ENCODE results near the gene ADAD2.
"Not testable (repeated sequence)": the region's sequence is repeated elsewhere in the genome, so short reads cannot be mapped to it uniquely, and the experiment has no call there.

The ADAD2 gene

DNA sequence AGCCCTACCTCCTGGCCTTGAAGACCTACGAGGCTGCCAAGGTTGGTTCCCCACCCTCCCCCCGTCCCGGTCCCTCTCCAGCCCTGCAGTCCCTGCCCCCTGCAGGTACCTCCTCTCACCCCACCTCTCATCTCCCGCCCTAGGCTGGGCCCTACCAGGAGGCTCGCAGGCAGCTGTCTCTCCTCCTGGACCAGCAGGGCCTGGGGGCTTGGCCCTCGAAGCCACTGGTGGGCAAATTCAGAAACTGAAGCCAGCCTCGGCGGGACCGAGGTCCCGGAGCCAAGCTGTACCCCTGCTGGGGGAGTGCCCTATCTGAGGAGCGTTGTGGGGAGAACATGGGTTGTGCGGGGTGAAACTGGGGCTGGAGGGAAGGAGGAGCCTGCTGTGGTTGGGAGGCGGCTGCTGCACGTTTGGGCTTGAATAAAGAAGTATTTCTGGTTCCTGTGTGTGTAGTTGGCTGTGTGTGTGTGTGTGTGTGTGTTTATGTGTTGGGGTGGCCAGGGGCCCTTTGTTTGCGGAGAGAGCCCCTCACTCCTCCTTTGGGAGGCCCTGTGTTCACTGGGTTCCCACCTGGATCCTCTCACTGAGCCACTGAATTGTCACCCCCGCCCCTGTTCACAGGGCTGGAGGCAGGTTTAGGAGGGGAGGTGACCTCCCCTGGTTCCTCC lies 5.9 kb downstream of the ADAD2 start:
- DNase-seq: no peak

DNA sequence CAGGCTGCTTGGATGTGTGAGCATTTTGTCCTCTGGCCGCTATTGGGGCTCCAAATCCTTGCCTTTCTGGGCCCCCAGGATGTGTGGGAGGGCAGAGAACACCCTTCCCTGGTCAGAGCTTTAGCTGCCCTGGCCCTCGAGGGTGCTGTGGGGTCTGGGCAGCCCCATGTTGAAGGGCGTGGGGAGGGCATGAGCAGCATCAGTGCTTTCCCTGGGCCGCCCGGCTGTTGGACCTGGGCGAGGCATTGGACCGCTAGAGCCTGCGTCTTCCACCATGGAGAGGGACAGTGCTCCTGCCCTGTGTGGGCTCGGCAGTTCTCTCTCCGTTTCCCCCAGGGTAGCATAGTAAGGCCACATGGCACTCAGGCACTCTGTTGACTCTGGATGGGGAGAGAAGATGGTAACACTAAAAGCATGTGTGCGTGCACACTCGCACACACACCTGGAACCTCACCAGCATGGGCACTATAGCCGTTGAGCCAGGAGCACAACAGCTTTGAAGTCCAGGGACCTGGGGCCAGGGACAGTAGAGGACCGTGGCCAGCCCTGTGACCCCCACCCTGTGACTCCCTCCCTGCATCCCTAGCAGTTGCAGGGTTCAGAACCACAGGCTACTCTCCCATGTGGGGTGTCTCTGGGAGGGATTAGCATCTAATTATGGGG lies 6.6 kb downstream of the ADAD2 start:
- DNase-seq: no peak

DNA sequence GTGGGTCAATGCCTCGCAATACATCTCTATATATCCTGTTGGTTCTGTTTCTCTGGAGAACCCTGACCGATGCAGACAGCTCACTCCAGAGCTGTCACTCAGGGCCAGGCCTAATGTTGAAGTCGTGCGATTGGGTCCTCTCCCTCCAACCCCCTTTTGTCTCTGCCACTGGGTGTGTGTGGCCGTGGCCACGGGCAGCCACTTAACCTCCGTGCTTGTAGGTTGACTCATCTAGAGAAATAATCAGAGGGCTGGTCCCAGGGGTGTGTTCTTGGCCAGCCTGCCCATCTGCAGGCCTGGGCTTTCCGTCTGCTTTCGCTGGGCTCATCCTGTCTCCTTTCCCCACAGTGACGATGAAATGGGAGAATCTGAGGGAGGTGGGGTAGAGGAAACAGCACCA lies 7.4 kb downstream of the ADAD2 start:
- DNase-seq: no peak

DNA sequence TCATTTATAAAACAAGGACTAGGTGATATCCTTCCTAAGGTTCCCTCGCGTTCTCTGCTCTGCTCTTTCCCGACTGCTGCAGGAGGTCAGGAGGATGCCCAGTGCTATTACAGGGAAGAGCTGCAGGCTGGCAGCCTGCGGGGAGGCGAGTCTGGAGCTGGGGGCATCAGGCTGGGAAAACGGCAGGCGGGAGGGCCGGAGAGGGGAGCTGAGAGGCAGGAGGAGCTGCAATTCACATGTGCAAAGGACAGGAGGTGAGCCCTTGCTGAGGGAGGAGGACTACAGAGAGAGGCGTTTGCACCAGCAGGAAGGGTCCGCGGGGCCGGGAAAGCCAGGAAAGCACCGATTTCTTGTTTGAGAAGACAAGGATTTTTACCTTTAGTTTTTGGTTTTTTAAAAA lies 8.1 kb downstream of the ADAD2 start:
- DNase-seq: no peak

DNA sequence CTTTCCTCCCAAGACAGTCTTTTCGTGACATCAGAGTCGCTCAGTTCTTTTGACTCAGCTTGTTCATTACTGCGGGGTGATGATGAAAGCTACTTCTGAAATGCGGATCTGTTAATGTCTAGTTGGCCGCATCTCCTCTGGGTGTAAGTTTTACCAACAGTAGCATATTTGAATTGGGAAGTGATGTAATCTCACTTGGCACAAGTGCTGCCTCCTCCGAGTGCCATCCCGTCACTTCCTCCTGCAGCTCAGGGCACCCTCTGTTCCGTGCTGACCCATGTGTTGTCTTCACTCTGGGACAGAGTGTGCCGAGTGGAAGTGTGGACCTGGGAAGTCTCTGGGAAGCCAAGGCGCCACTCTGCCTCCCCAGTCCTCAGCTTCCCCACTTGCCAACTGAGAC lies 8.9 kb downstream of the ADAD2 start:
- no peak for DNase-seq

DNA sequence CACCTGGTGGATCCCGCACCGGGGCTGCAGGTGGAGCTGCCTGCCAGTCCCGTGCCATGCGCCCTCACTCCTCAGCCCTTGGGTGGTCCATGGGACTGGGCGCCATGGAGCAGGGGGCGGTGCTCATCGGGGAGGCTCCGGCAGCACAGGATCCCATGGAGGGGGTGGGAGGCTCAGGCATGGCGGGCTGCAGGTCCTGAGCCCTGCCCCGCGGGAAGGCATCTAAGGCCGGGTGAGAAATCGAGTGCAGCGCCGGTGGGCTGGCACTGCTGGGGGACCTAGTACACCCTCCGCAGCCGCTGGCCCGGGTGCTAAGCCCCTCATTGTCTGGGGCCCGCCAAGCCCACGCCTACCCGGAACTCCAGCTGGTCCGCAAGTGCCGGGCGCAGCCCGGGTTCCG lies 13.6 kb downstream of the ADAD2 start:
- DNase-seq: not testable (repeated sequence)

DNA sequence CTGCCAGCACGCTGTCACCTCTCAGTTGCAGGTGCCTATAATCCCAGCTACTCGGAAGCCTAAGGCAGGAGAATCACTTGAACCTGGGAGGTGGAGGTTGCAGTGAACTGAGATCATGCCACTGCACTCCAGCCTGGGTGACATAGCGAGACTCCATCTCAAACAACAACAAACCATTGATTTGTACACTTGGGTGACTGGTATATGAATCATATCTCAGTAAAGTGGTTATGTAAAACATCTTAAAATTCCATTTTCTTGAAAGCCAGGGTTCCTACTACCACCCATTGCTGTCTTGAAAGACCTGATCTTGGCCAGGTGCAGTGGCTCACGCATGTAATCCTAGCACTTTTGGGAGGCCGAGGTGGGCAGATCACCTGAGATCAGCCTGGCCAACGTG lies 14.2 kb downstream of the ADAD2 start:
- not testable (repeated sequence) for DNase-seq

DNA sequence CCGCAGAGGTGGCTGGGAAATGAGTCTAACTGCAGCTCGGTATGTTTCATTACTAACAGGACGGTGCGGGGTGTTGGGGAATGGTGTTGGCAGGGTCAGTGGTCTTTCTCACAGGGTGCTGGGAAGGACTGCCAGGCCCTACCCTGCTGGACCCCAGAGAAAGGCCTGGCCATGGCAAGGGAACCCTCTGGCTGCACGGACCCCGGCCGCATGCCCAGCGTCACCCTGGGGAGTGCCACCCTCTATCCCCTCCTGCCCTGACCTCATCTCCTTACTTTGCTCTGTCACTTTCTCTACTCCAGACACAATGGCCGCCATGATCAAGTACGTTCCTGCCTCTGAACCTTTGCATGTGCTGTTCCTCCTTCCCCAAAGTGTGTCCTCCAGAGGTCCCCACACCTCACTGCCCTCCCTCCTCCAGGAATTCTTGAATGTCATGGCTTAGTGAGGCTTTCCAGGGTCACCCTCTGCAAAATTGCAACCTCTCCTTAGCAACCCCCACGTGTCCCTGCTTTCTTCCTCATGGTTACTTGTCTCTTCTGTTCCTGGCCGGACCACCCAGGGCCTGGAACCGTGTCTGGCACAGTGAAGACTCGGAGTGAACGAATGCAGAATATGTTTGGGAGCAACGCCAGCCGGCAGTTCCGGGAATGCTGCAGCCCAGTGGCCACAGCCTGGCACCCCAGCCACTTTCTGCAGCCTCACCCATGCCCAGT lies 15.2 kb downstream of the ADAD2 start:
- DNase-seq: no peak

DNA sequence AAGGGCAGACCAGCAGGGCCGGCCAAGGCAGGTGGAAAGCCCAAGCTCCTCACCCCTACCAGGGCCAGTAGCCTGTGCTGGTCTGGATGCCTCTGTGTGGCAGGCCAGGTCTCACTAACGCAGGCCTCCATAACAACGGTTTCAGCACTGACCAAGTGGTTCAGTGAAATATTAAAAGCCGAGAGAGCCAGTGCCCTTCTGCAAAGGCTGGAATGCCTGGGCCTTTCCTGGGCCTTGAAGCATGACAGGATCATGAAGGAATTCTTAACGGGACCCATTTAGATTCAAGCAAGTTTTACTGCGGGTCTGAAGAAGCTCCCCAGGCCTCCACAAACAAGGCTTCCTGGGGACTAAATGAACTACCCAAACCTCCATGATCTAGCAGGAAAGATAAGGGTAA lies 16.3 kb downstream of the ADAD2 start:
- no peak for DNase-seq

DNA sequence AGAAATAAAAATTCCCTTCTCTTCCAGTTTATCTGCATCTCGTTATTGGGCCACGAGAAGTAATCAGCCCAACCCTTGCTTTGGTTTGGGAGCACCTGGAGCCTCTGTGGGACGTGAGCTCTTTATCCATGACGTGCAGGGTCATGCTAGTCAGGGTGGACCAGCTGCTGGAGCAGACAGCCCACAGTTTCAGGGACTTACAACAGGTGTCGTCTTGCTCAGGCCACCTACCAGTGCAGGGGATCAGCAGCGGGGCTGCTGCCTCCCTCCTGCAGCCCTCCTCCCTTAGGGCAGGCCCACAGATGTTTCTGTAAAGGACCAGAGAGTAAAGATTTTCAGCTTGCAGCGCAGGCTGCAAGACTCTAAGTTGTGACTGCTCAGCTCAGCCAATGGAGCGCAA lies 16.9 kb downstream of the ADAD2 start:
- DNase-seq: no peak

DNA sequence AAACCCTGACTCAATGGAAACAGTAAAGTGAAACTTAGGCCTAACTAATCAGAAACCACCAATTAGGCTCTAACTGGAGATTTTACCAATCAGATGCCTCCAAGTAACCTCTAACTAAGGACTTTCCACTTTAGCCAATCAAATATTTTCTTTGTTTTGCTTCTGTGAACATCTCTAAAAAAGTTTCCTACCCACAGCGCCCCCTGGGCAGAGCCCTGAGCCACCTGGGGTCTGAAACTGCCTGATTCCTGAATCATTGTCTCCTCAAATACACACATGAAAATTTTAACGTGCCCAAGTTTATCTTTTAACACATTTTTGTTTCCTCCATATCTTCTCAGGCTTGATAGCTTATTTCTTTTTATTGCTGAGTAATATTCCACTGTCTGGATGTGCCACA lies 19.0 kb downstream of the ADAD2 start:
- DNase-seq: no peak

DNA sequence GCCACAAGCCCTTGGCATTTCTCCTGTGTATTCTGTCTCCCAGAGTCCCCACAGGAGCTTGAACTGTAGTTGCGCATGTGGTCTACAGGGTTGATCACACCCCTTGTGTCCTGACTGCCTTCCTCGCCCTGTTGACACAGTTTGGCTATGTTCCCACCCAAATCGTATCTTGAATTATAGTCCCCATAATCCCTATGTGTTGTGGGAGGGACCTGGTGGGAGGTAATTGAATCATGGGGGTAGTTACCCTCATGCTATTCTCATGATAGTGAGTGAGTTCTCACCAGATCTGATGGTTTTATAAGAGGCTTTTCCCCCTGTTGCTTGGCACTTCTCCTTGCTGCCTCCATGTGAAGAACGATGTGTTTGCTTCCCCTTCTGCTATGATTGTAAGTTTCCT lies 21.2 kb downstream of the ADAD2 start:
- DNase-seq: no peak

DNA sequence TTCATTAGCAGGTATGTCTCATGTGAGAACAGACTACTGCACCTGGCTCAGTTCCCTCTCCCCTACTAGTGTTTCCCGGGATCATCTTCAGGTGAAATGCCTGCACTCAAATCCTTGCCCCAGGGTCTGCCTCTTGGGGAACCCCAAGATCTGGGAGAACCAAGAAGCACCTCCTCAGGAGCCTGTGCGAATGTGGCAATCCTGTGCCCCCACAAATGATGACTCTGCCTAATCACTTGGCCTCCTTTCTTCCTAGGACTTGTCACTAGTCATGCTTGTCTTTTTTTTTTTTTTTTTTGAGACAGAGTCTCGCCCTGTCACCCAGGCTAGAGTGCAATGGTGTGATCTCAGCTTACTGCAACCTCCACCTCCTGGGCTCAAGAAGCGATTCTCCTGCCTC lies 21.7 kb downstream of the ADAD2 start:
- no peak for DNase-seq

DNA sequence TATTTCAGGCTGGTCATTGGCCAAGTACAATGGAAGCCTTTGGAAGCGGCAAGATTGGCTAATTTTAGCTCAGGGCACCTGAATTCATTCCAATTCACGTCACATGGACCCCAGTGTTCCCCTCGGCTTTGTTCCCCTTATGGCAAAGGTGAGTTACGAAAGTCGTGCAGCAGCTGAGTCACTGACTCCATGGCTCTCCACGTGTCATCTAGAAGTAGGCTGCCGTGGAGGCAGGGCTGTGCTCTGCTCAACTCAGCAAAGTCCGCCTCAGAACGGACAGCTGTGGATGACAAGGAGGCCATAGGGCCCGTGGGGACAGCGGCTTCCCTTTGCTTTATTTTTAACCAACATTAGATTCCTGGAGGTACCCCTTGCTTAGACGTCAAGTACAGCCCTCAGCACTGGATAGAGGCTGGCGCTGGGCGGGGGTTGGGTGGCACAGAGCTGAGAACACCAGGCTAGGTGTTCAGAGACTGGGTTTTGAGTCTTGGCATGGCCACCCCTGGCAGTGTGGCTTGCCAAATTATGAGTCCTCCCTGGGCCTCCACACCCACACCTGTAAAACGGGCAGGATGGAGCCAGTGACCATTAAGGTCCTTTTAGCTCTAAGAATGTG lies 23.6 kb downstream of the ADAD2 start:
- DNase-seq: no peak

DNA sequence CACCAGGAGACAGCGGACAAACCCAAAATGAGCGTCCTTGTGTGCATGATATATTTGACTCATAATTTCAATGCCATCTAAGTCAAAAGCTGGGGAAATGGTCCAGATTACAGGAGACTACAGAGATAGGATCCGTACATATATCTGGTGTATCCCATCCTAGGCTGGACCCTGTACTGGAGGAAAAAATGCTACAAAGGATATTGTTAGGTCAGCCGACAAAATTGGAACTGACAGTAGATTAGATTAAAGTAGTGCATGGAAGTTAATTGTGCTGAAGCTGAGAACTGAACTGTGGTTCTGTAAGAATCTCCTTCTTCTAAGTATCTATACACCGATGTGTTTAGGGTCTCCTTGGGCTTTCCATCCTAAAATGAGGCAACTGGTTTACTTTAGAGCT lies 24.6 kb downstream of the ADAD2 start:
- DNase-seq: no peak

DNA sequence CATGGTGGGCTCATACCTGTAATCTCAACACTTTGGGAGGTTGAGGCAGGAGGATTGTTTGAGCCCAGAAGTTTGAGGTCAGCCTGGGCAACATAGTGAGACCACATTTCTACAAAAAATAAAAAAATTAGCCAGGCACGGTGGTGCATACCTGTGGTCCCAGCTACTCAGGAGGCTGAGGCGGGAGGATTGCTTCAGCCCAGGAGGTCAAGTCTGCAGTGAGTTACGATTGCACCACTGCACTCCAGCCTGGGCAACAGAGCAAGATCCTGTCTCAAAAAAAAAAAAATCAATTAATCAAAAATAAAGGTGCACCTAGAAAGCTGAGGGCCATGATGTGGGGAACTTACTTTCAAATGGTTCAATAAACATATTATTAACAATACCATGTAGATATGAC lies 25.2 kb downstream of the ADAD2 start:
- not testable (repeated sequence) for DNase-seq

DNA sequence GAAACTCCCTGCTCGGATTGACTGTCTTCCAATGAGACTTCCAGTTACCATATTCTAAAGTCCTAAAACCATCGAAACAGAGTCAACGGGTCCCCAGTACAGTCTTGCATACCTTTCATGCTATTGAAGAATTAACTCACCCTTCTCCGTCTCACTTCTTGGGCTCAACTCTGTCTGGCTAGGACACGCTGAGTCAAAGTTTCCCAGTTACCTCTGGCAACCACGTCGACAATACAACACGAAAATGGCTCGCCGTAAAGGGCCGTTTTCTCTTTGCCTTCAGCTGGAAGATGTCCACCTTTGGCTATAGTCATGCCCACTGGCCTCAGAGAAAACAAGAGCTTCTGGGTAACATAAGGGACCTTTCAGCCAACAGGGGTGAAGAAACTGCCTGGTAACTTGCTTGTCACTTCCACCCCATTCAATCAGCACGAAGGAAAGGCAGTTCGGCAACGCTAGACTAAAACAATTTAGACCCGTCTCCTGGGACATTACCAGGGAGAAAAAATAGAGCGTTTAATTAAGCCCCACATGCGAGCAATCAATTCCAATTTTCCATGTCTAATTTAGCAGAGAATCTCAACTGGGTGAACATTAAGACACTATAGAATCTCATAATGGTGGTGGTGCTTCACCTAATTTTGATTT lies 27.3 kb downstream of the ADAD2 start:
- DNase-seq: no peak

DNA sequence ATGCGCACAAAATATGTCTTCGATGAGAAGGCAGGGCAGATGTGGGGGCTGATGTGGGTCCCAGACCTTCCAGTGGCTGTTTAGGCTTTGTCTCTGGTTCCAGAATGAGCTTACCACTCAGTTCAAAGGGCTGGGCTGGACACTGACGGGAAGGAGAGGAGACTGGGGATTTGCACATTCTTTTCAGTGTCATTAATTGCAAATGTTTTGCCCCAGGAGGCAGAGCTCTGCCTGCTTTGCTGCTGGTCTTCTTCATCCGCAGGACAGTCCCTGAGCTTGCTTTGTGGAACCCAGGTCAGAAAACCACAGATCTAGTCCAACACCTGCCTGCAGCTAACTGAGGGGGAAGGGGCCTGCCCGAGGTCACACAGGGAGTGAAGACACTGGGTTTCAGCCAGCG lies 28.0 kb downstream of the ADAD2 start:
- no peak for DNase-seq

DNA sequence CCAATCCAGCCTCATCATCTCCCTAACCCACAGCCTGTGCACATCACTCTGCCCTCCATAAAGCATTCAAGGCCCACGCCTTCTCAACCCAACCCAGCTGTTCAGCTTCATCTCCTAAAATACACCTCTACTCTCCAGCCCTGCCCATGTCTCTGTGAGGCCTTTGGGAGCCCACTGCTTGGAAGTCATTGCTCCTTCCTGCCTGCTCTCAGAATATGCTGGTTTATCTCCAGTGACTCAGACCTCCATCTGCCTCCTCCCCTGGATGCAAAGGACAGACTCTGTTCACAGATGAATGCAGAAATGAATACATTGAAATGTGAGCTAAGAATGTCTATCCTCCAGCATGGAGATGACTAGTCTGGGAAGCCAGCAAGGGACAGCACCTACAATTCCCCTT lies 29.9 kb downstream of the ADAD2 start:
- DNase-seq: no peak

DNA sequence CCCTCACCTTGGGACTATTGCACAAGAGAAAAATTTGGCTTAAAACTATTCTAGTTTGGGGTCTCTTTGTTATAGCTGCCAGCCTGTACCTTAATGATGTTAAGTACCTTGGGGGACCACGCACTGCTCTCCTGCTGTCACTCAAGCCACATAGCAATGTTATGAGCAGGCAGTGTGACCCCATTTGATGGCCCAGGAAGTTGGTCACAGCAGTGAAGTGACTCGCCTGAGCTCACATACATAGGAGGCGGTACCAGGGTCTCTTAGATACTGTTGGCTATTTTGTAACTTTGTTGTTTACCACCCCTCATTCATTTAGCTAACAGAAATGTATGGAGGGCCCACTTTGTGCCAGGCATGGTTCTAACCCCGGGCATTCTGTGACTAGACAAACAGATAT lies 32.5 kb downstream of the ADAD2 start:
- DNase-seq: no peak

DNA sequence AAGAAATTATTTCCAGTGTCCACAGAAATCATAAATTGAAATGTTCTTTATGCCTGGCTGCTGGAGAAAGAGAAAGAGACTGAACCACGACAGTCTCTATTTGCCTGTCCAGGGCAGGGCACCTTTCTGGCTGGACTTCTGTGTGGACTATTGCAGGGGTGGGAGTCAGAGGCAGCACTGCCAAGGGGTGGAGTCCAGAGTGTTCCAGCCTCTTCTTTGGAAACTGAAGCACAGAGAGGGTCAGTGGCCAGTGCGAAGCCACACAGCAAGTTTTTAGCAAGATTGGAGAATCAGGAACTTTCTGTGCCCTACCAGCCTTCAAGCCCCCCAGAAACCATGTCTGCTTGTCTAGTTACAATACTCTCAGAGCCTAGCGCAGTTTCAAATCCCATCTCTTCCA lies 33.6 kb downstream of the ADAD2 start:
- DNase-seq: no peak

DNA sequence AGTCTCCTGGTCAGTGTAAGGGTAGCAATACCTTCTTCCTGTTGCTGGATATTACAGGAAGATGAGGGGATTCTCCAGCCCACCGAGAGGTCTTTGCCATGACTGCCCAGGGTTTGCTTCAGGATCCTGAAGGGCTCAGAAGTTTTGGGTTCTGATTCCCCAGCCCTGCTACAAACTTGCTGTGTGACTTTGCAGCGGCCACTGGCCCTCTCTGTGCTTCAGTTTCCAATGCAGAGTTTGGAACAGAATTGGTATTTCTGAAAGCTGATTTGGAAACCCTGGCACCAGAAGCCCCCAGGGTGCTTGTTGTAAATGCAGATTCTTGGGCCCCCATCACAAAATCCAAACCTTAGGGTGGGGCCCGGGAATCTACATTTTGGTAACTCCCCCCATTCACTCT lies 34.2 kb downstream of the ADAD2 start:
- no peak for DNase-seq

DNA sequence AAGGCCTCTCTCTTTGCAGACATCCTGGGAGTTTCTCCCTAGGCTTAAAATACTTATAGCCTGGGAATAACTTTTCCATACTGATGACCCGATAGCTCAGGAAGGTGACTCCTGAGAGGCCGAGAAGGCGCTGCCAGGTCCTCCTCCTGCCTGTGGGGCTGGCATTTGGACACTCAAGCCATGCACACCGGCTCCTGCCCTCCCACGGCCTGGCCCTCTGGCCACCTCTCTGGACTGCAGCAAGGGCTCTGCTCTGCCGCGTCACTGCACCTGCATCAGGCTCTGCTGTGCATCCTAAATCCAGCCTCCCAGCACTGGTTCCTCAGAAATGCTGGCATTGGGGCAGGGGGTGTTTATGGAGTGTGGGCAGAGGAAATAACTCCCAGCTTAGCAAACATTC lies 34.6 kb downstream of the ADAD2 start:
- no peak for DNase-seq

DNA sequence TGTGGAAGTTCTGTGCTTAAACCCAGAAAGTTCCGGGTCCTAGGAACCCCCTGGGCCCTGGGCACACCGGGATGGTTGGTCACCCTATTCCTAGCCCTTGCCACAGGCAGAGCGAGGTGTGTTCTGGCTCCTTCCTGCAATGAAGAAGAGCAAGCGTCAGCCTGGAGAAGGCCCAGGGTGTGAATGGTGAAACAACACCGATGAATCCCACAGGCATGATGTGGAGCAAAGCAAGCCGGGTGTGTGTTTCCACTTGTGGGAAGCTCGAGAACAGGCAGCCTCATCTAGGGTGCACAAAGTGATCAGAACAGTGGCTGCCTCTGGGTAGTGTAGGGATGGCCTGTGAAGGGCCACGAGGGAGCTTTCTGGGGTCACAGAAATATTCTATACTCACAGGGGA lies 35.1 kb downstream of the ADAD2 start:
- no peak for DNase-seq

All from NK-92 treated with Interleukin-12 subunit alpha and Interleukin-12 subunit beta, amount 100 ng/mL, for 24 hours (cell line).